Measurements from ENCODE around the gene PACC1.
"Not testable (repeated sequence)": the region's sequence is repeated elsewhere in the genome, so short reads cannot be mapped to it uniquely, and the experiment has no call there.

Gene PACC1

GRCh38 chr1:212326541-212326940, 88.1 kb downstream of the PACC1 start:
- DNase-seq: no peak

GRCh38 chr1:212323066-212323465, 91.6 kb downstream of the PACC1 start:
- DNase-seq: no peak

GRCh38 chr1:212321031-212321430, 93.7 kb downstream of the PACC1 start:
- DNase-seq: not testable (repeated sequence)

GRCh38 chr1:212317916-212318315, 96.8 kb downstream of the PACC1 start:
- no peak for DNase-seq

GRCh38 chr1:212315907-212316306, 98.8 kb downstream of the PACC1 start:
- DNase-seq: peak; percentile 30

- no peak for DNase-seq
Observed at GRCh38 chr1:212315184-212315583, 99.5 kb downstream of the PACC1 start.

Data from NCI-H510A treated with DMSO at 0.1 percent for 48 hours (cell line).